GM19238 (cell line): ENCODE results near the gene OSBPL8.

ENCODE experiments used
- DNase-seq: peaks from one replicate; pipeline ENCODE4 v3.0.0; 2011; ENCODE audit warnings: low spot score; ENCODE audit not compliant: insufficient read length

Gene OSBPL8

DNA sequence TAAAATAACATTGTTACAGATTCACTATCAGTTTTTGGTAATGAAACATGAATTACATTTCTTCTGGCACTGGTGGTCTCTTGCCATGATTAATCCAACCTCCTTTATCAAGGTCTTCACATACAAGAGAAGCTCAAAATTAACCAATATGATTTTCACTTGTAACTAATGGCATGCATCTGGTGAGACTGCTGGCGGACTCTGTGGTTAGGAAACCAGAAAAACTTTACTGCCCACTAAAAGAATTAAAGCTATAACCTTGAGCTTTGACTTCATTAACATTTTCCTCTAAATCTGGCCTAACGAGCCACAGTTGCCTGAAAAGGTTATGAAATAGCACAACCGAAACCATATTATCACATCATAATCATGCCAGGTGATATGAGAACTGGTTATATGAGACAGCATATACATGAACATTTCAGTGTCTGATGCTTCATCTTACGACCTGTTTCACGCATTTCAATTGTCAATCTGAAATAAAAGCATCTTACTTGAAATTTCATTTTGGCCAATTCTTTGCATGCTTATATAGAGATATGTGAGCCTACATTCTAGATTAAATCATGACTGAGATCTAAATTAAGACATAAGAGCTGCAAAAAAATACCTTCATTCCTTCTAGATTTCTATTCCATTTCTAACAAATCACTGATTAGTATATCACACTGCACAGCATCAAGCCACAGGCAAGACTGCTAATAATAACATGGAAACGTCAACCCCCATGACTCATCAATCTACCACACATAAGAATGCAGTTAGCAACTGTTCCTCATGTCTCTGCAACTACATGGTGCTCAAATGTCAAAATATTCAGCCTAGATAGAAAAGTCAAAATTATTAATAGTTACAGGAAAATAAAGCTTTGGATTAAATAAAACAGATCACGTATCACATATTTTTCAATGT, 89.3 kb downstream of the OSBPL8 start:
- DNase-seq = no peak

DNA sequence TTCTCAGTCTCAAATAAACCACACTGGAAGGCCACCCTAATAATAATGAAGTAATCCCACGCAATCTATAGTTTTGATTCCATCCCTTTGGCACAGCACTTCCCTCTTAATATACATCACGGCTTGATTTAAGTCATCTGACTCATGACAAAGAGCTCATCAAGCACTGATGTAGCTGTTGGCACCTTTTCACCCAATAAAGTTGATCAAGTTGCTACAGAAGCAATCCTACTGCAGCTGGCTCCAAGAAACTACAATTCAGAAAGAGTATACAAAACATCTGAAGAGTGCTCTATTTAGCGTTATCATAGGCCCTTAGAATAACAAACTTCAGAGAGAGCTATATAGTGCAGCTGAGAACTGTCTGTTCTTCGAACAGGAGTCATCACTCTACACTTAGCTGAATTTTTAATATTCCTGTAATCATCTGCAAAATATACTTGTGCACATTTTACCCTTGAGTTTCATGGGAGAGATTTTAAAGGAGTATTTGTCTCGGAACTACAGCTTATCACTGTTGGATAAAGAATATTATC, 94.9 kb downstream of the OSBPL8 start:
- no peak for DNase-seq

GRCh38 chr12:76462668-76463224, 96.8 kb downstream of the OSBPL8 start:
- no peak for DNase-seq

DNA sequence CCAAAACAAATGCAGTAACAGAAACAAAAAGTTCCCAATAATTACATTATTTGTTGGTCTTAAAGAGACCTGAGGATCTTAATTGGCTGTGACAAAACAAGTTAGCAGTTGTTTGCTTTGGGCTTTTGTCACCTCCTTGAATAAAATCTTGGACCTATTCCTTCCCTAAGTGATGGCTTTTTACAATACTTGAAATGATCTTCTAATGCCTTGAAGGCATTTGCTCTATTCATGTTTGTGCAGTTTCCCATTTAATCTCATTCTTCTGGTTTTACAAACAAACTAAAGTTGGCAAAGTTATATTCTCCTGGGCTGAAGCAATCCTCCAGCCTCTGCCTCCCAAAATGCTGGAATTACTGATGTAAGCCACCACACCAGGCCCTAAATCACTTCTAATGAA, 98.8 kb downstream of the OSBPL8 start:
- no peak for DNase-seq

GRCh38 chr12:76457818-76458217, 101.8 kb downstream of the OSBPL8 start:
- no peak for DNase-seq

DNA sequence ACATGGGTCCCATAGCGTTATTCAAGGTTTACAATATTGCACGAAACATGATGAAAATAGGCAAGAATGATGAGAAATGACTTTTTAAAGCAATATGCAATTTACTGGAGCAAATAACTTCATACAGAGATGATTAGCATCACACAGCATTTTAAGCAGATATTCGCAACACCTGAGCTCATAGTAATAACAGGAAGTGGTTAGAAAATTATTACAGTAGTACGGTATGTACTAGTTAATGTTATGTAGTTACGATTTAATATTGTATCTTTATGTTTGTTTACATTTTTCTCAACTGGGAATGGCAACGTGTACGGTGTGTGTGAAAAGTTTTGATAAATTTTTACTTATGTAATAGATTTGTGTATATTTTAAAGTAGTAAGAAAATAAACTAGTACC, 102.6 kb downstream of the OSBPL8 start:
- DNase-seq = no peak

DNA sequence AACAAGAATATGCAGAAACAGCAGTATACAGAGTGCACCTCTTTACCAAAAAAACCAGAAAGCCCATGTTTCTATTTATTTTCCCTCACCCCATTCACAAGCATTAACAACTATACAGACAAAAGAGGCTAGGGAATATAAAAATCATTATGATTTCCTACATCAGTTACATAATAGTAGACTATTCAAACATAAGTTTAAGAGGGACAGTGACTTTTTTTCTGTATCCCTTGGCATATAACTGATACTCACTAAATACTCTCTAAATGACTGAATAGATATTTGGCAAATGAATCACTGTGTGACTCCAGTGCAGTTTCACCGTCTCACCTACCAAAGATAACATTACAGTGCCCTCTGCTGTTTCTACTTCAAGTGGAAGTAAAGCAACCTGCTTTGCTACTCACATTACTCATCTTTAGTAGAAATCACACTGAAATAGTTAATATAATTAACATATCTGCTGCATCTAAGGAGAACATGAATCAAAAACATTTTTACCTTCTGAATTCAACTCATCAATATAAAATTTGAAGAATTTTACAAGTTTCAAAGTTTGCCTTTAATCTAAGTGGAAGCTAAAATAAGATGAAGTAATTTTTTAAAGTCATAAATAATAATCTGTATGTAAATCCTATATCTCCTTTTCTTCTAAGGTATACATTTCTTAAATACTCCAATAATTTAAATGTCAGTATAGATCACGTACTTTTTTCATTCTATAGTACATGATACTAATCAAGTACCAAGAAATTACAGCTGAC, 103.8 kb downstream of the OSBPL8 start:
- DNase-seq = peak; percentile 11

GRCh38 chr12:76451528-76451927, 108.0 kb downstream of the OSBPL8 start:
- no peak for DNase-seq

DNA sequence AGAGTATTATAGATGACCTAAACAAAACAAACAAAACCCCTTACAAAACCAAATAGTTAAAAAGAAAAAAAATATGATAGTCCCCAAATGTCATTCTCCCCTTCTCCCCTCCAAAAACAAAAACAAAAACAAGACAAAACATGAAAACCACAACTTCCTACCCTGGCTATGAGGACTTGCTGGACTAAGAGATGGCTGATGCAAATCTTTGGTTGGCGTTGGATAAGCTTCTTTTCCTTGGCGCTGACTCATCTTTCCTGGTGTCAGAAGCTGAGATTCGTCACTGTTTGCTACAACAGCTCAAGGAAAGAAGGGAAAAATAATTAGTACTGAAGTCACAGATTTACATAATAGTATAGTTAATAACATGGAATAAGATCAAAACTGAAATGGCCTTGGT, 108.9 kb downstream of the OSBPL8 start:
- no peak for DNase-seq

DNA sequence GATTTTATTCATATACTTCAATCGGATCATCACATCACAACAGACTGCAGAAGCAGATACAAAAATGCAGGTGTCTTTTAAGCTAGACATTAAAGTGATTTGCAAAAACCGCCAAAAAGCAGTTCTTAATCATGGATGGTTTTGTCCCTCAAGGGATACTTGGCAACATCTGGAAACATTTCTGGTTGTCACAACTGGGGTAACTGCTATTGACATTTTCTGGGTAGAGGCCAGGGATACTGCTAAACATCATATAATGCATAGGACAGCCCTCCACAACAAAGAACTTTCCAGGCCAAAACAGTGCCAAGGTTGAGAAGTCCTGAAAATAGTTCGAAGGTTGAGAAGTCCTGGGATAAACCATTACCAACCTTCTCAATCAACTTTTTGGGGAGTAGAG, 109.6 kb downstream of the OSBPL8 start:
- no peak for DNase-seq

GRCh38 chr12:76449583-76449982, 110.0 kb downstream of the OSBPL8 start:
- DNase-seq = no peak

- DNase-seq = no peak
Measured at GRCh38 chr12:76449016-76449415, 110.6 kb downstream of the OSBPL8 start.

GRCh38 chr12:76446090-76446489, 113.5 kb downstream of the OSBPL8 start:
- no peak for DNase-seq

DNA sequence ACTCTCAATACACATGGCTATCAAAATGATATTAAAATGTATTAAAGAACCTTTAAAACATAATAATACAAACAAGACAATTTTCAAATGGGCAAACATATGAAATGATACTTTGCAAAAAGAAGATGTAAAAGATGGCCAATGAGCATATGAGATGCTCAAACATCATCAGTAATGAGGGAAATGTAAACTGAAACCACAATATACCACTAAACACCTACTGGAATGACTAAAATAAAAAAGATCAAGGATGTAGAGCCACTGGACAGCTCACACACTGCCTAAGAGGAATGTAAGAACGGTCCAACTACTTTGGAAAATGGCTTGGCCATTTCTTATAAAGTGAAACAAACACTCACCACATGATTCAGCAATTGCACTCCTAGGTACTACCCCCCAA, 114.1 kb downstream of the OSBPL8 start:
- no peak for DNase-seq

DNA sequence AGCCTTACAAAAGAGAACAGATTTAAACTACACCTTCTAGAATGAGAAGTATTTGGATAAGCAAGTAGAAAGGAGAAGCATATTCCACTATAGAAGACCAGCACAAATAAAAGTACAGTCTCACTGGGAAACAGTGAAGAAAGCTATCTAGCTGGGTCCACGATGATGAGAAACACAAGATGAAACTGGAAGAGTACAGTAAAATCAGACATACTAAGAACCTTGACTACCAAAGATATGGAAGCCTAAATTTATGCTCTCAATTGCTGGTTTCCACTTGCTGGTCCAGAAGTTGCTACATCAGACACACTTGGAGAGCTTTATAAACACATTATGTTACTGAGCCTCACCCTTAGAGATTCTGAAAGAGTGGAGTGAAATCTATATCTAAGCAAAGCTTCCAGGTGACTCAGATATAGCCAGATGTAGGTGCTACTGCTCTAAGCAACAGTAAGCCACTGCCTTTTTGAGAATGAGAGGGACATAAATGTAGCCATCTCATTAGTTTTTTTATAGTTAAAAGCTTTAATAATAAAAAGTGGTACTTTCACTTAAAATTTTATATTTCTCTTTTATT, 115.1 kb downstream of the OSBPL8 start:
- DNase-seq = no peak

DNA sequence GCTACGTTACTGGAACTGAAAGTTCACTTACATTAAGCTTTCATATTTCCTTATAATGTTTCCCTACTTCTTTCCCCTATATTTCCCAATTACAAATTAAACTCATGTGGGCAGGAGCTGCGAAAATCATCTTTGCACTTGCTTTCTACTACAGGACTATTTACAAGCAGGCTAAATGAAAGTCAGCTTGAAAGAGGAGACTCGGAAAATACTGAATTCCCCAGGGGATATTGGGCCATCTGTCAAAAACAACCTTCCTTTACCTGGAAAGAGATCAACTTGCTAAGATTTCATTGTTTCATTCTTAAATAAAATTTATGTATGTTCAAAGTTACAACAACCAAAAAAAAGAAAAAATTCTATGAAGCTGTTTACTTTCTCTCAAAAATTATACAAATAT, 118.6 kb downstream of the OSBPL8 start:
- no peak for DNase-seq

DNA sequence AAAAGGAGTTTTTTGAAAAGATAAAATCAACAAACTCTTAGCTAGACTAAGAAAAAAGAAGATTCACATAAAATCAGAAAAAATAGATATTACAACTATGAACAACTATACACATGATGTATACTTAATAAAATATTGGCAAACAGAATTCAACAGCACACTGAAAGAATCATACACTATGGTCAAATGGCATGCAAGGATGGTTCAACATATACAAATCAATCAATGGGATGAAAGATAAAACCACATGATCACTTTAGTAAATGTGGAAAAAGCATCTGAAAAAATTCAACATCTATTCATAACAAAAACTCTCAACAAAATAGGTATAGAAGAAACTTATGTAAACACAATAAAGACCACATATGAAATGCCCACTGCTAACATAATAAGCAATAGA, 126.8 kb downstream of the OSBPL8 start:
- DNase-seq = no peak

DNA sequence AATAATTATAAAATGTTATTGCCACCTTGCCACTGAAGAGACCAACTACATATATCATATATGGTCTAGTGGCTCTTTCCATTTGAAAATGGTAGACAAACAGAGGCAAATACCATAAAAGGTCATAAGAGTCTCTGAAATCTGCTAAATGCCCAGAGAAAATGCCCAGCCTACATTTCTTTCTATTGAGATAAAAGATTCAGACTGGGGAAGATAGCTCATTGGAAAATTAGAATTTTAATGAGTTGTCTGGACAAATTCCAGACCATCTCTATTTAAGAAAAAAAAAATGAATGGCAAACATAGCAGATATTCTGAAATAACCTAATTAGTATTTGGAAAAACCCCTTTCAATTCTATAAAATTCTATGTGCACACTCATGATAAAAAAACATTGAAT, 131.5 kb downstream of the OSBPL8 start:
- no peak for DNase-seq

- DNase-seq = no peak
Measured at GRCh38 chr12:76426160-76426559, 133.4 kb downstream of the OSBPL8 start.

- DNase-seq = no peak
Measured at GRCh38 chr12:76424941-76425340, 134.6 kb downstream of the OSBPL8 start.

GRCh38 chr12:76422543-76423438, 136.8 kb downstream of the OSBPL8 start:
- DNase-seq = no peak
